Chondrocyte (in vitro differentiated cells): ENCODE results near the gene PTK7. TPM values are rescaled to one million over a fixed set of nuclear protein-coding genes. Genes with fewer than 3 reads are reported as not detected.

ENCODE experiments used
- DNase-seq: peaks from one replicate; pipeline ENCODE4 v3.0.0; 2021; ENCODE audit warnings: mixed read lengths, low spot score
- H3K27ac Mint-ChIP-seq: one replicate; pipeline ENCODE4 v1.8.0; 2021; ENCODE audit warnings: mild to moderate bottlenecking, moderate library complexity, mixed read lengths; ENCODE audit not compliant: unreplicated experiment
- H3K27me3 Mint-ChIP-seq: 2 replicates; pipeline ENCODE4 v1.8.0; 2021; ENCODE audit warnings: low read depth, mixed read lengths
- H3K36me3 Mint-ChIP-seq: 2 replicates; pipeline ENCODE4 v1.8.0; 2021; ENCODE audit warnings: low read depth, mixed read lengths
- H3K4me1 Mint-ChIP-seq: 2 replicates; pipeline ENCODE4 v1.8.0; 2021; ENCODE audit warnings: low read depth, mild to moderate bottlenecking, mixed read lengths
- H3K4me3 Mint-ChIP-seq: one replicate; pipeline ENCODE4 v1.8.0; 2021; ENCODE audit warnings: mild to moderate bottlenecking, moderate library complexity, mixed read lengths; ENCODE audit not compliant: unreplicated experiment
- H3K9me3 Mint-ChIP-seq: 2 replicates; pipeline ENCODE4 v1.8.0; 2021; ENCODE audit warnings: low read depth, mixed read lengths
- total RNA-seq: library from RNA; stranded (reverse); gene quantifications from 3 replicates; pipeline ENCODE4 v1.2.1, GENCODE V29; 2021
- TF ChIP-seq, protein P1 (sequence below): fragments of 200-600 bp; sonication (generic); IDR thresholded peaks from 2 replicates; pipeline ENCODE4 v1.5.0; 2021; ENCODE audit warnings: antibody characterized with exemption, mild to moderate bottlenecking, moderate library complexity

The PTK7 gene
- total RNA-seq, 1 donor from 2014 or later: 288 TPM

DNA sequence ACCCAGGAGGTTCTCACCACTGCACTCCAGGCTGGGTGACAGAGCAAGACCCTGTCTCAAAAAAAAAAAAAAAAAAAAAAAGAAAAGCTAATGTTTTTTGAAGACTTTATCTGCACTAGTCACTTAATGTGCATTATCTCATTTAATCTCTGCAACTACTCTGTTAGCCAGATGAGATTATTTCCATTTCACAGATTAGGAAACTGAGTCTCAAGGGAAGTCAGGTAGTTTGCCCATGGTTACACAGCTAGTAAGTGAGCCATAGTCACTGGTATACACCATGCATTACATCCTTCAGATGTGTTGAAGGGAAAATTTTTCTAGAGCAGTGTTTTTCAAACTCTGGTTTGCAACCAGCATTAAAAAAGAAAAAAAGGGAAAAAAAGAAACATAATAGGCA, 87.8 kb downstream of the PTK7 start:
- no peak overlapping the region for H3K27ac Mint-ChIP-seq
- no peaks in the 10 kb centered on the region for H3K4me1 Mint-ChIP-seq
- DNase-seq: no peak
- H3K9me3 Mint-ChIP-seq: no peaks in the 10 kb centered on the region
- H3K4me3 Mint-ChIP-seq: no peak overlapping the region
- H3K27me3 Mint-ChIP-seq: no peaks in the 10 kb centered on the region
- TF ChIP-seq, protein P1, sequence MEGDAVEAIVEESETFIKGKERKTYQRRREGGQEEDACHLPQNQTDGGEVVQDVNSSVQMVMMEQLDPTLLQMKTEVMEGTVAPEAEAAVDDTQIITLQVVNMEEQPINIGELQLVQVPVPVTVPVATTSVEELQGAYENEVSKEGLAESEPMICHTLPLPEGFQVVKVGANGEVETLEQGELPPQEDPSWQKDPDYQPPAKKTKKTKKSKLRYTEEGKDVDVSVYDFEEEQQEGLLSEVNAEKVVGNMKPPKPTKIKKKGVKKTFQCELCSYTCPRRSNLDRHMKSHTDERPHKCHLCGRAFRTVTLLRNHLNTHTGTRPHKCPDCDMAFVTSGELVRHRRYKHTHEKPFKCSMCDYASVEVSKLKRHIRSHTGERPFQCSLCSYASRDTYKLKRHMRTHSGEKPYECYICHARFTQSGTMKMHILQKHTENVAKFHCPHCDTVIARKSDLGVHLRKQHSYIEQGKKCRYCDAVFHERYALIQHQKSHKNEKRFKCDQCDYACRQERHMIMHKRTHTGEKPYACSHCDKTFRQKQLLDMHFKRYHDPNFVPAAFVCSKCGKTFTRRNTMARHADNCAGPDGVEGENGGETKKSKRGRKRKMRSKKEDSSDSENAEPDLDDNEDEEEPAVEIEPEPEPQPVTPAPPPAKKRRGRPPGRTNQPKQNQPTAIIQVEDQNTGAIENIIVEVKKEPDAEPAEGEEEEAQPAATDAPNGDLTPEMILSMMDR: no peak
- peaks cover 9% of the 10 kb centered on the region for H3K36me3 Mint-ChIP-seq

DNA sequence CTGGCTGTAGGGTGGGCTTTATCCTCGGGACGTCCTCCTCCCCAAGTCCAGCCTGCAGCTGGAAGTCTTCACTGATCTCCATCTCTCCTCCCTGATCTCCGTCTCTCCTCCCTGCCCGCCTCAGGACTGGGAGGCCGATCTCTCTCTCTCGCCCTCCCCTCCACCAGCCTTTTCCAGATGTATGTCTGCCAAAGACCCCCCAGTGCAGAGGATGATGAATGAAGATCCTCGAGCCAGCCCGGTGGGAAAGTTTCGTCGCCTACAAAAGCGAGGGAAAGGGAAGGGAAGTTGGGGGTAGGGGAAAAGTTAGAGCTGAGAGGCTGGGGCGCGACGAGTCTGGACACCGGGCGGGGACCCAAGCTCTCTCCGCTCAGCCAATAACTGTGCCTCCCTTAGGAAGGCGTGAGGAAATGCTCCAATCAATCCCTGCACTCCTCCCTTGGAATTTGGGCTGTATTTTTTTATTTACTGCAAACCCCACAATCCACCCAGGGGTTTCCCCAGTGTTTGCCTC, 94.4 kb downstream of the PTK7 start:
- H3K36me3 Mint-ChIP-seq: peaks cover 7% of the 10 kb centered on the region
- TF ChIP-seq, protein P1: no peak
- H3K27me3 Mint-ChIP-seq: no peaks in the 10 kb centered on the region
- H3K27ac Mint-ChIP-seq: peak overlapping the region; percentile 97
- H3K9me3 Mint-ChIP-seq: no peaks in the 10 kb centered on the region
- no peak for DNase-seq
- H3K4me1 Mint-ChIP-seq: peaks cover 33% of the 10 kb centered on the region
- H3K4me3 Mint-ChIP-seq: peak overlapping the region; percentile 78

DNA sequence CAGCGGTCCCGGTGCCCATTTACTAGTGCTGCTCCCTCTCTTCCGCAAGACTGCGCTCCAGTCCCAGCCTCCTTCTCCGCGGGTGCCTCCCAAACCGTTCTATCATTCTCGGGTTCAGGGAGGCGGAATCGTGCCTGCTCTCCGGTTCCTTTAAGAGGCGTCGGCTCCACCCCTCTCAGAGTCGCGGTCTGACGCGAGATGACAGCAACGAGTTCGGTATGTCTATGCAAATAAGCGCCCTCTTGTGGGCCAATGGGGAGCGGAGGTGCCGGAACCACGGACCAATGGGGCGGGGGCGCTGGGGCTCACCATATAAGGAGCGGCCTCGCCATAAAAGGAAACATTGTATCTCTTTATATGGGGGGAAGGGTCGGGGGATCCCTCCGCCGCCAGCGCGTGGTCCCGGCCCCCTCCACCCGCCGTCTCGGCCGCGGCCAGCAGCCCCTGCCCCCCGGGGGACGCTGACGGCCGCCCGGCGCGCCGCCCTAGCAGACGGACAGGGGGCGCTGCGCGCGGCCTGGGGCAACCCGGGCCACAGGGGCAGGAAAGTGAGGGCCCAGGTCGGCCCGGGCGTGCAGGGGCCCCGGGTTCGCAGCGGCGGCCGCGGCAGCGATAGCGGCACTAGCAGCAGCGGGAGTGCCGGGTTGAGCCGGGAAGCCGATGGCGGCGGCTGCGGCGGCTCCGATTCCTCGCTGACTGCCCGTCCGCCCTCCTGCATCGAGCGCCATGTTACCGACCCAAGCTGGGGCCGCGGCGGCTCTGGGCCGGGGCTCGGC, 95.0 kb downstream of the PTK7 start, which contains the start of gene SRF:
TSS of gene SRF (plus strand) at position 339 of the 776 bp plus-strand sequence. CDS start at position 727, 388 bp downstream.
- TF ChIP-seq, protein P1: peak; percentile 88
- peaks cover 10% of the 10 kb centered on the region for H3K36me3 Mint-ChIP-seq
- peaks cover 35% of the 10 kb centered on the region for H3K4me1 Mint-ChIP-seq
- H3K9me3 Mint-ChIP-seq: no peaks in the 10 kb centered on the region
- H3K27me3 Mint-ChIP-seq: no peaks in the 10 kb centered on the region
- H3K27ac Mint-ChIP-seq: peak within 1 kb of the TSS; percentile 97
- peak; percentile 99 for DNase-seq
- H3K4me3 Mint-ChIP-seq: peak within 1 kb of the TSS; percentile 97

DNA sequence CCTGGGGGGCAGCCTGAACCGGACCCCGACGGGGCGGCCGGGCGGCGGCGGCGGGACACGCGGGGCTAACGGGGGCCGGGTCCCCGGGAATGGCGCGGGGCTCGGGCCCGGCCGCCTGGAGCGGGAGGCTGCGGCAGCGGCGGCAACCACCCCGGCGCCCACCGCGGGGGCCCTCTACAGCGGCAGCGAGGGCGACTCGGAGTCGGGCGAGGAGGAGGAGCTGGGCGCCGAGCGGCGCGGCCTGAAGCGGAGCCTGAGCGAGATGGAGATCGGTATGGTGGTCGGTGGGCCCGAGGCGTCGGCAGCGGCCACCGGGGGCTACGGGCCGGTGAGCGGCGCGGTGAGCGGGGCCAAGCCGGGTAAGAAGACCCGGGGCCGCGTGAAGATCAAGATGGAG, 95.6 kb downstream of the PTK7 start:
- Mint-ChIP-seq H3K27me3 (no peaks in the 10 kb centered on the region), H3K36me3 (peaks cover 11% of the 10 kb centered on the region), H3K27ac (peak overlapping the region; percentile 93), H3K9me3 (no peaks in the 10 kb centered on the region), H3K4me3 (peak overlapping the region; percentile 97), H3K4me1 (peaks cover 35% of the 10 kb centered on the region)
- DNase-seq: no peak
- TF ChIP-seq, protein P1: no peak

DNA sequence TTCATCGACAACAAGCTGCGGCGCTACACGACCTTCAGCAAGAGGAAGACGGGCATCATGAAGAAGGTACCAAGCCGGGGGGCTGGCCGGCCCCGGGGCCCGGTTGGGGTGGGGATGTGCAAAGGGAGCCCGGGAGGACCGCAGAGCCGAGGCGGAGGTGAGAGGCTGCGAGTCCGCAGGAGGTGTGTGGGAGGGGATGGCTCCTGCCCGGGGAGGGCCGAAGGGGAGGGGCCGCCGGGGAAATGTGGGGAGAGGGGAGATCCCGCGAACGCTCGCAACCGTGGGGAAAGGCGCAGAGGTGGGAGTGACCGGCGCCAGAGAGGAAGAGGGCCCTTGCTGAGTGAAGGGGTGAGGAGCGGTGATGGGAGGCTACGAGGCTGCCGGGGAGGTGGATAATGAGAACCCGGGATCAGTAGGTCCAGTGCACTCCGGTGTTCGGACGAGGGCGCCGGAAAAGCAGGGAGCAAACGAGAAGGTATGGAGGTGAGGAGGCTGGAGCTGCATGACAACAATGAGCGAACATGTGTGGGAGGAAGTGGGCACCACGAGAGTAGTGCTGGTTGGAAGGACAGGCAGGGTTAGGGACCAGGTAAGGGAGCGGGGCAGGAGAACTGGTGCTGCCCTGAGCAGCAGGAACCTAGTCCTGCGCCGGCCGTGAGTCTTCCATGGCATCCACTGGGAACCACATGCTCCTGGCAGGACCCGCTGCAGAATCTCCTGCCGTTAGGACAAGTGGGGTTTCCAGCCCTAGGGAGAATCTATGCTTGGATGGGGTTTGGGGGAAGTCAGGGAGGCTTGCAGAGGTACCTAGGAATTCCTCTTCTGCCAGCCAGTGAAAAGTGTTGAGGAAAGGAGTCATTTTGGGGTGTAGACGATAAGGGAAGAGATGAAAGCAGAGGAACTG, 96.2 kb downstream of the PTK7 start:
- TF ChIP-seq, protein P1: no peak
- H3K4me3 Mint-ChIP-seq: peak overlapping the region; percentile 97
- peaks cover 11% of the 10 kb centered on the region for H3K36me3 Mint-ChIP-seq
- H3K27ac Mint-ChIP-seq: peak overlapping the region; percentile 93
- H3K9me3 Mint-ChIP-seq: no peaks in the 10 kb centered on the region
- no peaks in the 10 kb centered on the region for H3K27me3 Mint-ChIP-seq
- H3K4me1 Mint-ChIP-seq: peaks cover 35% of the 10 kb centered on the region
- DNase-seq: peak; percentile 94
